ENCODE results near the gene SLC7A8. TPM values are rescaled to one million over a fixed set of nuclear protein-coding genes. Genes with fewer than 3 reads are reported as not detected.
A peak's percentile ranks its signal among the peaks of the same experiment; 100 is the strongest.

SLC7A8 gene
- total RNA-seq, 2 experiments from 2014 or later = 1.5 to 1.9 TPM

DNA sequence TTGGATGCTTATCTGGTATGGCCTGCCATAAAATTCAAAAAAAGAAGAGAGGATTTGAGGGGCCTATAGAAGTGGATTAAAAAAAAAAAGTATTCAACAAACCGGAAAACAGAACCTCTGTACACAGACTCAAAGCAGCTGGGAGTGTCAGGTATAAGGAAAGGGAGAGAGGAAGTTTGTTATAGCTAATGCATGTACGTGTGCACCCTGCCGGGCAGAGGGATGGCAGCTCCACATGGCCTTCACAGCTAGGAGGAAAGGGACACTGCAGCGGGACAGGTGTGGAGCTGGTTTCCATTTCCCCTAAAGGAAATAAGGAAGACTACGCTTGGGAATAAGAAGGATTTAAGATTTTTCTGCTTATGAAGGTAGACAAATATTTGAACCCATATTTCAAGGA is 21.5 kb downstream of the SLC7A8 start:
- Mint-ChIP-seq H3K9me3 (no peaks in the 10 kb centered on the region), H3K36me3 (ENCODE audit: low read depth) (no peaks in the 10 kb centered on the region), H3K4me3 (no peak overlapping the region), H3K4me1 (ENCODE audit: low read depth) (peaks cover 14% of the 10 kb centered on the region), H3K27ac (peak overlapping the region; percentile 41), H3K27me3 (no peaks in the 10 kb centered on the region)
- ATAC-seq = no peak
- TF ChIP-seq, protein P1, sequence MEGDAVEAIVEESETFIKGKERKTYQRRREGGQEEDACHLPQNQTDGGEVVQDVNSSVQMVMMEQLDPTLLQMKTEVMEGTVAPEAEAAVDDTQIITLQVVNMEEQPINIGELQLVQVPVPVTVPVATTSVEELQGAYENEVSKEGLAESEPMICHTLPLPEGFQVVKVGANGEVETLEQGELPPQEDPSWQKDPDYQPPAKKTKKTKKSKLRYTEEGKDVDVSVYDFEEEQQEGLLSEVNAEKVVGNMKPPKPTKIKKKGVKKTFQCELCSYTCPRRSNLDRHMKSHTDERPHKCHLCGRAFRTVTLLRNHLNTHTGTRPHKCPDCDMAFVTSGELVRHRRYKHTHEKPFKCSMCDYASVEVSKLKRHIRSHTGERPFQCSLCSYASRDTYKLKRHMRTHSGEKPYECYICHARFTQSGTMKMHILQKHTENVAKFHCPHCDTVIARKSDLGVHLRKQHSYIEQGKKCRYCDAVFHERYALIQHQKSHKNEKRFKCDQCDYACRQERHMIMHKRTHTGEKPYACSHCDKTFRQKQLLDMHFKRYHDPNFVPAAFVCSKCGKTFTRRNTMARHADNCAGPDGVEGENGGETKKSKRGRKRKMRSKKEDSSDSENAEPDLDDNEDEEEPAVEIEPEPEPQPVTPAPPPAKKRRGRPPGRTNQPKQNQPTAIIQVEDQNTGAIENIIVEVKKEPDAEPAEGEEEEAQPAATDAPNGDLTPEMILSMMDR (IDR thresholded peaks at IDR 0.05) = no peak
- intact Hi-C loops (cut with micrococcal nuclease) = no loop called here
- ChIA-PET POLR2A (interaction anchor here (0.6 to 0.7 kb wide), 2 partner anchors 85 to 286 kb away, joined by 3 read pairs; no protein-coding TSS in a partner anchor), CTCF (interaction anchor here (1.3 kb wide), 1 partner anchor 22 kb away, joined by 4 read pairs; no protein-coding TSS in a partner anchor)
- DNase-seq = no peak

DNA sequence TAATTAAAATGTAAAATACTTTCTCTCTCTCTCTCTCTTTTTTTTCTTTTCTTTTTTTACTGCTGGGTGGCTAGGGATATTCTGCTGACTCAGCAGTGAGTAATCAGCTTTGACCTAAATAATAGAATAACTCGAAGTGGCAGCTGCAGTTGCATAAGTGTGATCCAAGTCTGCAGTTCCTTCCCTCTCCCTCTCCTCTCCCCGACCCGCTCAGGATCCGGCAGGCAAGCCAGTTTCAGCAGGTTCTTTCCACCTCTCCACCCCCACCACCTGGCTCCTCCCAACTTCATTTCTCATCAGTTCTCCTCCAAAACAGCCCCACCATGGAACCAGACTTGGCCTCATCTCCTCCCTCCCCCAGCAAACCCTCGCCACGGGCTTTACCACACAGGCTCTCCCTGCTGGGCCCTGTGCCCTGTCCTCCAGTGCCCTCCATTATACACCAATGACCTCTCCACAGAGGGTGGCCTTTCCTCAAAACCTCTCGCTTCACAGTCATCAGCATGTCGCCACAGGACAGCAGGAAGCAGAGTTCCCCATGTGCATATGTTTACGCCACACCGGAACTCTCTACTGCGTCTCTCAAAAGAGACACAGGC is 22.4 kb downstream of the SLC7A8 start:
- H3K4me3 Mint-ChIP-seq = no peak overlapping the region
- intact Hi-C loops (cut with micrococcal nuclease) = no loop called here
- H3K36me3 Mint-ChIP-seq (ENCODE audit: low read depth) = no peaks in the 10 kb centered on the region
- peaks cover 14% of the 10 kb centered on the region for H3K4me1 Mint-ChIP-seq (ENCODE audit: low read depth)
- no peaks in the 10 kb centered on the region for H3K27me3 Mint-ChIP-seq
- H3K27ac Mint-ChIP-seq = no peak overlapping the region
- DNase-seq (no peak), ATAC-seq (no peak)
- TF ChIP-seq, protein P1 (IDR thresholded peaks at IDR 0.05) = no peak
- CTCF ChIA-PET = no interaction called here
- no peaks in the 10 kb centered on the region for H3K9me3 Mint-ChIP-seq
- POLR2A ChIA-PET = interaction anchor here (0.6 kb wide), 1 partner anchor 84 kb away, joined by 3 read pairs; no protein-coding TSS in a partner anchor

DNA sequence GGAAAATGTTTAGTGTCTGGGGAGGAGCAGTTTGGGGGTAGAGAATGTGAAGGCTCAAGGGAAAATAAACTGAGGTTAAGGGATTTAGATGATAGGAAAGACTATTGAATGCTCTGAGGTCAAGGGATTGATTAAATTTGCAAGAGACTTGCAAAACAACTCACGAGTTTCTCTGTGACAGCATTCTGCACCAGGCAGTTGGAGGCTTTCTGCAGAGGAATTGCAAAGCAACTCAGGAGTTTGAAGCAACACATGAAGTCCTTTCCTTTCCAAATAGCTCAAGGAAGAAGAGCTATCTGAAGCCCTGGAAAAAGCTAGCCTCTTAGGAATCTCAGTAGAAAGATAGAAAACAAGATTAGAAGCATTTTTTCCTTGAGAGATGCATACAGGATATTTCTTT is 23.9 kb downstream of the SLC7A8 start:
- Mint-ChIP-seq H3K4me1 (ENCODE audit: low read depth) (peaks cover 18% of the 10 kb centered on the region), H3K27me3 (no peaks in the 10 kb centered on the region), H3K9me3 (no peaks in the 10 kb centered on the region), H3K4me3 (no peak overlapping the region), H3K36me3 (ENCODE audit: low read depth) (no peaks in the 10 kb centered on the region), H3K27ac (no peak overlapping the region)
- no peak for ATAC-seq
- TF ChIP-seq, protein P1 (IDR thresholded peaks at IDR 0.05) = no peak
- CTCF ChIA-PET = no interaction called here
- DNase-seq = no peak
- POLR2A ChIA-PET = interaction anchor here (0.6 kb wide), 1 partner anchor 14 kb away, joined by 3 read pairs; no protein-coding TSS in a partner anchor
- intact Hi-C loops (cut with micrococcal nuclease) = no loop called here

DNA sequence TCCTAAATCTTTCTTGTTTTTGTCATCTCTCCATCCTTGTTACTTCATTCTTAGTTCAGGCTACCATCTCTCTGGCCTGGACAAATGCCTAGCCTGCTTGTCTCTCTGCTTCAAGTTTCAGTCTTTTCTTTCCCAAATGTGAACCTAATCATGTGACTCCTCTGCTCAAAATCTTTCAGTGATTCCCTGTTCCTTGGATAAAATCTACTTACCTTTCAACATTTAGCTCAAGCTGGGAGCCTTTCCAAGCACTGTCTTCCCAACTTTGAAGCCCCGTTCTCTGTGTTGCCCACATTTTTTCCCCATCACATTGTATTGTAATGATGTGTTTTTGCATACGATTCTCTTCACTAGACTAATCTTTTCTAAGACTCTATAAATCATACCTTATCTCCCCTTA is 24.7 kb downstream of the SLC7A8 start:
- CTCF ChIA-PET = no interaction called here

More for the DNA sequence above, 24.7 kb downstream of the SLC7A8 start:
- no peaks in the 10 kb centered on the region for H3K36me3 Mint-ChIP-seq (ENCODE audit: low read depth)
- no peaks in the 10 kb centered on the region for H3K27me3 Mint-ChIP-seq
- DNase-seq (no peak), ATAC-seq (no peak)
- POLR2A ChIA-PET = no interaction called here
- intact Hi-C loops (cut with micrococcal nuclease) = no loop called here
- H3K27ac Mint-ChIP-seq = no peak overlapping the region
- TF ChIP-seq, protein P1 (IDR thresholded peaks at IDR 0.05) = no peak
- no peaks in the 10 kb centered on the region for H3K9me3 Mint-ChIP-seq
- peaks cover 22% of the 10 kb centered on the region for H3K4me1 Mint-ChIP-seq (ENCODE audit: low read depth)
- H3K4me3 Mint-ChIP-seq = no peak overlapping the region
